ENCODE measurements around the gene KMT5B. TPM values are rescaled to one million over a fixed set of nuclear protein-coding genes. Genes with fewer than 3 reads are reported as not detected.
A peak's percentile ranks its signal among the peaks of the same experiment; 100 is the strongest.

The KMT5B gene
- total and polyA plus RNA-seq, 2 of the 13 experiments (the other 11 are each of a cell fraction or from before 2014, with no cell fraction given), result 17.6 to 23.7 TPM

DNA sequence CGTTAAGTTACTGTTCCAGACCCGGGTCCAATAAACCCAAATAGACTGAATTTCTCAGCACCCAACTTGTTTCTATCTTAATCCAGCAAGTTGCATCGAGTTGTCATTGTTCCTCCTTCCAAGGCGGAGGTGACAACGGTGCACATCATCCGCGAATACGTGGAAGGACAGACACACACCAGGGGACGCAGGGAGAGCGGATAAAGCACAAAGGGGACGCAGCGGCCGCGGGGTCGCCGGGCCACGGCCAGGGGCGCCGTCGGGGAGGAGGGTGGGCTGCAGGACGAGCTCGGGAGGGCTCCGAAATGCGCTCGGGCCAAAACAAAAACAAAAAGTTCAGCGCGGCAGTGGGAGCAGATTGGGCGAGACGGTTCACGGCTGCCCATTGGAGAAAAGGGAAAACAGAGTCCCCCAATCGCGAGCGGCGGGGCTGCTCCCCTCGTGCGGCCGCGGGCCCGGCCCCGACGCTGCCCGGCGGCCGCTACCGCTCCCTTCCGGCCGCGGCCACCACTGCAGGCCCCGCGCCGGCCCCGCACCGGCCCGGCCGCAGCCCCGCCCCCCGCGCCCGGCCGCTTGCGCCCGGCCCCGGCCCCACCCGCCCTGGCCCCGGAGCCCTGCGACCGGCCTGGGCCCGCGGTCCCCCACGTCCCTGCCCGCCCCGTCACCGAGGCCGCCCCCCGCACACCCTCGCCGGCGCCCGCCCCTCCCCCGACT lies 518 bp downstream of the KMT5B start:
- intact Hi-C loops (cut with micrococcal nuclease; ENCODE audit: unreplicated experiment), result loop anchor here (2.0 kb wide), 1 partner anchor 86 kb away; no protein-coding TSS in a partner anchor
- TF ChIP-seq, protein P1, sequence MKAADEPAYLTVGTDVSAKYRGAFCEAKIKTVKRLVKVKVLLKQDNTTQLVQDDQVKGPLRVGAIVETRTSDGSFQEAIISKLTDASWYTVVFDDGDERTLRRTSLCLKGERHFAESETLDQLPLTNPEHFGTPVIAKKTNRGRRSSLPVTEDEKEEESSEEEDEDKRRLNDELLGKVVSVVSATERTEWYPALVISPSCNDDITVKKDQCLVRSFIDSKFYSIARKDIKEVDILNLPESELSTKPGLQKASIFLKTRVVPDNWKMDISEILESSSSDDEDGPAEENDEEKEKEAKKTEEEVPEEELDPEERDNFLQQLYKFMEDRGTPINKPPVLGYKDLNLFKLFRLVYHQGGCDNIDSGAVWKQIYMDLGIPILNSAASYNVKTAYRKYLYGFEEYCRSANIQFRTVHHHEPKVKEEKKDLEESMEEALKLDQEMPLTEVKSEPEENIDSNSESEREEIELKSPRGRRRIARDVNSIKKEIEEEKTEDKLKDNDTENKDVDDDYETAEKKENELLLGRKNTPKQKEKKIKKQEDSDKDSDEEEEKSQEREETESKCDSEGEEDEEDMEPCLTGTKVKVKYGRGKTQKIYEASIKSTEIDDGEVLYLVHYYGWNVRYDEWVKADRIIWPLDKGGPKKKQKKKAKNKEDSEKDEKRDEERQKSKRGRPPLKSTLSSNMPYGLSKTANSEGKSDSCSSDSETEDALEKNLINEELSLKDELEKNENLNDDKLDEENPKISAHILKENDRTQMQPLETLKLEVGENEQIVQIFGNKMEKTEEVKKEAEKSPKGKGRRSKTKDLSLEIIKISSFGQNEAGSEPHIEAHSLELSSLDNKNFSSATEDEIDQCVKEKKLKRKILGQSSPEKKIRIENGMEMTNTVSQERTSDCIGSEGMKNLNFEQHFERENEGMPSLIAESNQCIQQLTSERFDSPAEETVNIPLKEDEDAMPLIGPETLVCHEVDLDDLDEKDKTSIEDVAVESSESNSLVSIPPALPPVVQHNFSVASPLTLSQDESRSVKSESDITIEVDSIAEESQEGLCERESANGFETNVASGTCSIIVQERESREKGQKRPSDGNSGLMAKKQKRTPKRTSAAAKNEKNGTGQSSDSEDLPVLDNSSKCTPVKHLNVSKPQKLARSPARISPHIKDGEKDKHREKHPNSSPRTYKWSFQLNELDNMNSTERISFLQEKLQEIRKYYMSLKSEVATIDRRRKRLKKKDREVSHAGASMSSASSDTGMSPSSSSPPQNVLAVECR (CRISPR knock-in tag; IDR thresholded peaks at IDR 0.05; ENCODE audit: borderline replicate concordance), result peak; percentile 67
- TF ChIP-seq FOXK1 (CRISPR knock-in tag; IDR thresholded peaks at IDR 0.05; ENCODE audit: borderline replicate concordance, low read depth), result 0 out of 2 replicates have a peak, but pooled peaks have one; percentile 14
- TF ChIP-seq, protein P2, sequence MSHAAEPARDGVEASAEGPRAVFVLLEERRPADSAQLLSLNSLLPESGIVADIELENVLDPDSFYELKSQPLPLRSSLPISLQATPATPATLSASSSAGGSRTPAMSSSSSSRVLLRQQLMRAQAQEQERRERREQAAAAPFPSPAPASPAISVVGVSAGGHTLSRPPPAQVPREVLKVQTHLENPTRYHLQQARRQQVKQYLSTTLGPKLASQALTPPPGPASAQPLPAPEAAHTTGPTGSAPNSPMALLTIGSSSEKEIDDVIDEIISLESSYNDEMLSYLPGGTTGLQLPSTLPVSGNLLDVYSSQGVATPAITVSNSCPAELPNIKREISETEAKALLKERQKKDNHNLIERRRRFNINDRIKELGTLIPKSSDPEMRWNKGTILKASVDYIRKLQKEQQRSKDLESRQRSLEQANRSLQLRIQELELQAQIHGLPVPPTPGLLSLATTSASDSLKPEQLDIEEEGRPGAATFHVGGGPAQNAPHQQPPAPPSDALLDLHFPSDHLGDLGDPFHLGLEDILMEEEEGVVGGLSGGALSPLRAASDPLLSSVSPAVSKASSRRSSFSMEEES (CRISPR knock-in tag; IDR thresholded peaks at IDR 0.05), result 0 out of 2 replicates have a peak, but pooled peaks have one; percentile 15
- TF ChIP-seq, protein P3, sequence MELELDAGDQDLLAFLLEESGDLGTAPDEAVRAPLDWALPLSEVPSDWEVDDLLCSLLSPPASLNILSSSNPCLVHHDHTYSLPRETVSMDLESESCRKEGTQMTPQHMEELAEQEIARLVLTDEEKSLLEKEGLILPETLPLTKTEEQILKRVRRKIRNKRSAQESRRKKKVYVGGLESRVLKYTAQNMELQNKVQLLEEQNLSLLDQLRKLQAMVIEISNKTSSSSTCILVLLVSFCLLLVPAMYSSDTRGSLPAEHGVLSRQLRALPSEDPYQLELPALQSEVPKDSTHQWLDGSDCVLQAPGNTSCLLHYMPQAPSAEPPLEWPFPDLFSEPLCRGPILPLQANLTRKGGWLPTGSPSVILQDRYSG (CRISPR knock-in tag; IDR thresholded peaks at IDR 0.05), result no peak
- TF ChIP-seq ZNF629 (CRISPR knock-in tag; conservative IDR thresholded peaks at IDR 0.05), result peak; percentile 51
- TF ChIP-seq EED (CRISPR knock-in tag; IDR thresholded peaks at IDR 0.05), result no peak
- TF ChIP-seq ASH2L (IDR thresholded peaks at IDR 0.05; ENCODE audit: insufficient read length, low read depth, low read length), result peak; percentile 76
- TF ChIP-seq BRCA1 (CRISPR knock-in tag; IDR thresholded peaks at IDR 0.05), result no peak
- TF ChIP-seq MXI1 (IDR thresholded peaks at IDR 0.05; ENCODE audit: borderline replicate concordance, low read depth, low read length), result peak; percentile 49; the same call in 1 of the 3 replicates
- TF ChIP-seq HDAC1 (CRISPR knock-in tag; IDR thresholded peaks at IDR 0.05), result 0 out of 2 replicates have a peak, but pooled peaks have one; percentile 33
- TF ChIP-seq RXRA (CRISPR knock-in tag; IDR thresholded peaks at IDR 0.05), result peak; percentile 24; the same call in 1 of the 2 replicates
- TF ChIP-seq ZNF556 (CRISPR knock-in tag; IDR thresholded peaks at IDR 0.05; ENCODE audit: borderline replicate concordance), result 0 out of 2 replicates have a peak, but pooled peaks have one; percentile 31
- TF ChIP-seq SOX6 (IDR thresholded peaks at IDR 0.05), result no peak
- 0 out of 2 replicates have a peak, but pooled peaks have one; percentile 16 for TF ChIP-seq SOX6 (CRISPR knock-in tag; IDR thresholded peaks at IDR 0.05)
- 0 out of 2 replicates have a peak, but pooled peaks have one; percentile 27 for TF ChIP-seq ZNF761 (CRISPR knock-in tag; conservative IDR thresholded peaks at IDR 0.05)
- TF ChIP-seq MBD4 (IDR thresholded peaks at IDR 0.05; ENCODE audit: borderline replicate concordance, low read length), result no peak
- no peak for TF ChIP-seq NCOA5 (CRISPR knock-in tag; IDR thresholded peaks at IDR 0.05)

More for the DNA sequence above, 518 bp downstream of the KMT5B start:
- Histone ChIP-seq H3K79me2 (ENCODE audit: insufficient read depth, low read length) (peaks cover 50% of the 10 kb centered on the region), H3K4me3 (replicated peaks in 1 of 3; ENCODE audit: insufficient read depth in 1 of 3, low read depth in 2 of 3, low read length in 3 of 3) (peak overlapping the region; percentile 74 to 96 (median 85)), H3K9me3 (ENCODE audit: low read length) (no peaks in the 10 kb centered on the region), H3K36me3 (replicated peaks in 1 of 2; ENCODE audit: control insufficient read depth in 1 of 2, insufficient read depth in 2 of 2, low read length in 2 of 2) (no peaks in the 10 kb centered on the region), H3K4me1 (ENCODE audit: insufficient read depth, low read length) (peaks cover 75% of the 10 kb centered on the region), H3K27ac (ENCODE audit: extremely low read length, insufficient read depth, low read length) (peak overlapping the region; percentile 98), H4K20me1 (ENCODE audit: insufficient read depth, low read length) (peaks cover 31% of the 10 kb centered on the region), H2AFZ (ENCODE audit: low read length) (no peak overlapping the region), H3K9ac (ENCODE audit: insufficient read depth, low read depth, low read length) (peak overlapping the region; percentile 93), H3K27me3 (ENCODE audit: control insufficient read depth in 1 of 2, insufficient read depth in 2 of 2, low read length in 2 of 2) (no peaks in the 10 kb centered on the region; a peak in 1 of 5 replicates), H3K4me2 (ENCODE audit: low read depth, low read length) (peak overlapping the region; percentile 93)
- under 1% methylated on average over 34 of the region's 80 CpGs for WGBS (ENCODE audit: low lambda C conversion rate)
- in situ Hi-C loops (cut with HindIII; ENCODE audit: extremely low pct_ligation_motif_present, low pct_unique_long_range_greater_than_20kb), result loop anchor here (5.0 kb wide), 1 partner anchor 85 kb away; no protein-coding TSS in a partner anchor
- POLR2A ChIA-PET, result interaction anchor here (0.5 to 2.4 kb wide), 4 partner anchors 29 to 86 kb away, joined by 3 to 12 read pairs (median 6); no protein-coding TSS in a partner anchor
- peak; percentile 65 for DNase-seq (ENCODE audit: low spot score)
- BruUV-seq (replicated peaks), result no TSS peak
- CTCF ChIA-PET (ENCODE audit: low intra/inter-chr PET ratio, low total read pairs), result no interaction called here
- FAIRE-seq, result no peak
- peak; percentile 43 for ATAC-seq

Measured in HepG2 (cell line).